ENCODE measurements around the gene RALGAPA1.
"Not testable (repeated sequence)": the region's sequence is repeated elsewhere in the genome, so short reads cannot be mapped to it uniquely, and the experiment has no call there.

Gene RALGAPA1

GRCh38 chr14:35600253-35600652 is 208.8 kb downstream of the RALGAPA1 start:
- peaks cover 0 to 12% (median 7%) of the 10 kb centered on the region in 11 experiments; a peak in 11 of 22 replicates for H3K9me3 ChIP-seq (replicated peaks in 1 of 11)
- H3K9ac ChIP-seq = no peak overlapping the region
- no peaks in the 10 kb centered on the region for H3K4me1 ChIP-seq
- H3K4me2 ChIP-seq = no peak overlapping the region
- peaks cover 13 to 55% (median 30%) of the 10 kb centered on the region in 11 experiments; a peak in 20 of 22 replicates for H3K36me3 ChIP-seq
- TF ChIP-seq Cebpa-rat (IDR thresholded peaks at IDR 0.05) = no peak
- H3K27ac ChIP-seq = no peak overlapping the region
- no peak overlapping the region for H3K4me3 ChIP-seq
- no peaks in the 10 kb centered on the region for H3K27me3 ChIP-seq
- H4K20me1 ChIP-seq = no peaks in the 10 kb centered on the region

DNA sequence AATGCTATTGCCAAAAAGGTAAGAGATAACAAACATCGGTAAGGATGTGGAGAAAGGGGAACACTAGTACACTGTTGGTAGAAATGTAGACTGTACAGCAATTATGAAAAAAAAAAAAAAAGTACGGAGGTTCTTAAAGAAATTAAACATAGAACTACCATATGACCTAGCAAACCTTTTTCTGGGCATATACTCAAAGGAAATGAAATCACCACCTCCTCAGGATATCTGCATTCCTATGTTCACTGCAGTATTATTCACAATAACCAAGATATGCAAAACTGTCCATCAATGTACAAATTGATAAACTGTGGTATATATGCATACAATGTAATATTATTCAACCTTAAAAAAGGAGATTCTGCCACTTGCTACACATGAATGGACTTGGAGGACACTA is 214.5 kb downstream of the RALGAPA1 start:
- Histone ChIP-seq H3K27me3 (no peaks in the 10 kb centered on the region), H3K4me2 (no peak overlapping the region), H3K4me3 (no peak overlapping the region), H4K20me1 (no peaks in the 10 kb centered on the region), H3K9ac (no peak overlapping the region), H3K4me1 (no peaks in the 10 kb centered on the region), H3K9me3 (replicated peaks in 1 of 11) (peaks cover 5 to 17% (median 10%) of the 10 kb centered on the region in 11 experiments; a peak in 16 of 22 replicates), H3K36me3 (peaks cover 0 to 40% (median 14%) of the 10 kb centered on the region in 11 experiments; a peak in 18 of 22 replicates), H3K27ac (no peak overlapping the region)
- no peak for TF ChIP-seq Cebpa-rat (IDR thresholded peaks at IDR 0.05)

- H3K27me3 ChIP-seq, H3K4me2 ChIP-seq, H3K27ac ChIP-seq, H4K20me1 ChIP-seq, H3K9ac ChIP-seq, H3K4me3 ChIP-seq: not testable (repeated sequence)
- H3K9me3 ChIP-seq (replicated peaks in 1 of 11) = peaks cover 5 to 31% (median 10%) of the 10 kb centered on the region in 11 experiments; a peak in 18 of 22 replicates
- peaks cover 0 to 11% (median 0%) of the 10 kb centered on the region in 10 experiments; a peak in 1 of 20 replicates for H3K4me1 ChIP-seq
- peaks cover 5 to 24% (median 9%) of the 10 kb centered on the region in 11 experiments; a peak in 18 of 22 replicates for H3K36me3 ChIP-seq
Measured at GRCh38 chr14:35587373-35587772, 221.7 kb downstream of the RALGAPA1 start.

DNA sequence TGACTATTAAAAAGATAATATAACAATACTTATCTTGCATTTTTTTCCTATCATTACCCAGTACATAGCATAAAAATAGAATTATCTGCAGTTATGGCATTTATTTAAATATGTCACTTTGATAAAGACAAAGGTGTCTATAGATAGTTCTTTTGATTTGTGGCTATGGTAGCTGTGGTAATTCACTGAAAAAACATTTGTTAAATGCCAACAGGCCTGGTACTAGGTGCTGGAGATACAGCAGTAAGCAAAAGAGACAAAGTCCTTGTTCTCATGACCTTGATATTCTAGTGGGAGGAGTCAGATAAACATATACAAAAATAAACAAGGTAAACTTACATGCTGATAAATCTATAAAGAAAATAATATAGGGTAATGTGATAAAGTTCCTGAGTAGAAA is 230.5 kb downstream of the RALGAPA1 start:
- Histone ChIP-seq H3K4me2 (no peak overlapping the region), H4K20me1 (no peaks in the 10 kb centered on the region), H3K9me3 (replicated peaks in 1 of 11) (peaks cover 0 to 10% (median 0%) of the 10 kb centered on the region in 11 experiments; a peak in 1 of 22 replicates), H3K36me3 (no peaks in the 10 kb centered on the region; a peak in 1 of 22 replicates), H3K9ac (no peak overlapping the region), H3K4me1 (peaks cover 0 to 15% (median 0%) of the 10 kb centered on the region in 10 experiments; a peak in 1 of 20 replicates), H3K4me3 (no peak overlapping the region), H3K27me3 (no peaks in the 10 kb centered on the region), H3K27ac (no peak overlapping the region)
- no peak for TF ChIP-seq Cebpa-rat (IDR thresholded peaks at IDR 0.05)

GRCh38 chr14:35578135-35578534 is 231.0 kb downstream of the RALGAPA1 start:
- H3K9ac ChIP-seq = no peak overlapping the region
- peaks cover 0 to 5% (median 0%) of the 10 kb centered on the region in 11 experiments; a peak in 1 of 22 replicates for H3K9me3 ChIP-seq (replicated peaks in 1 of 11)
- TF ChIP-seq Cebpa-rat (IDR thresholded peaks at IDR 0.05) = peak in 1 of 11 experiments; percentile 62; a peak in 2 of 22 replicates
- no peaks in the 10 kb centered on the region for H3K27me3 ChIP-seq
- H3K4me2 ChIP-seq = no peak overlapping the region
- peaks cover 0 to 12% (median 0%) of the 10 kb centered on the region in 10 experiments; a peak in 1 of 20 replicates for H3K4me1 ChIP-seq
- H3K27ac ChIP-seq = no peak overlapping the region
- no peak overlapping the region for H3K4me3 ChIP-seq
- H3K36me3 ChIP-seq = no peaks in the 10 kb centered on the region; a peak in 1 of 22 replicates
- no peaks in the 10 kb centered on the region for H4K20me1 ChIP-seq

DNA sequence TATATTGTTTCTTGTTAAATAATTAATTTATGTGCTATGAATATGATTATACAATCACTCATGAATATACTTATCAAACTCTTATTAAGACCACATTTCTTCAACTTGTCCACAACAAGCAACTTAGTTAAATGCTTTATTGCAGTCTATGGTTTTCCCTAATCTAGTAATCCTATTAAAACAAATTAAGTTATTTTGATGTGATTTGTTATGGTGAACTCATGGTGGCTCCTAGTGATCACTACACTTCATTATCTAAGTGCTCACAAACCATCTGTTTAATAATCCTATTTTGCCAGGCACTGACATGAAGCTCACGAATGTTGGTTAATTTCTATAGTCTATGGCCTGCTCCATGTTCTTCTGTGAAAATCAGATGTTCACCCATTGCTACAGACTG is 232.2 kb downstream of the RALGAPA1 start:
- H4K20me1 ChIP-seq = no peaks in the 10 kb centered on the region
- peaks cover 0 to 1% (median 0%) of the 10 kb centered on the region in 10 experiments; a peak in 1 of 20 replicates for H3K4me1 ChIP-seq
- H3K27me3 ChIP-seq = no peaks in the 10 kb centered on the region
- no peaks in the 10 kb centered on the region for H3K9me3 ChIP-seq (replicated peaks in 1 of 11)
- no peak for TF ChIP-seq Cebpa-rat (IDR thresholded peaks at IDR 0.05)
- no peak overlapping the region for H3K9ac ChIP-seq
- no peak overlapping the region for H3K4me2 ChIP-seq
- no peaks in the 10 kb centered on the region; a peak in 1 of 22 replicates for H3K36me3 ChIP-seq
- H3K27ac ChIP-seq = no peak overlapping the region
- H3K4me3 ChIP-seq = no peak overlapping the region

- Histone ChIP-seq H3K4me2 (no peak overlapping the region), H3K4me3 (no peak overlapping the region), H3K36me3 (no peaks in the 10 kb centered on the region; a peak in 1 of 22 replicates), H4K20me1 (no peaks in the 10 kb centered on the region), H3K27ac (no peak overlapping the region), H3K9ac (no peak overlapping the region), H3K4me1 (no peaks in the 10 kb centered on the region), H3K9me3 (replicated peaks in 1 of 11) (no peaks in the 10 kb centered on the region), H3K27me3 (no peaks in the 10 kb centered on the region)
- no peak for TF ChIP-seq Cebpa-rat (IDR thresholded peaks at IDR 0.05)
Measured at GRCh38 chr14:35576260-35576659, 232.8 kb downstream of the RALGAPA1 start.

DNA sequence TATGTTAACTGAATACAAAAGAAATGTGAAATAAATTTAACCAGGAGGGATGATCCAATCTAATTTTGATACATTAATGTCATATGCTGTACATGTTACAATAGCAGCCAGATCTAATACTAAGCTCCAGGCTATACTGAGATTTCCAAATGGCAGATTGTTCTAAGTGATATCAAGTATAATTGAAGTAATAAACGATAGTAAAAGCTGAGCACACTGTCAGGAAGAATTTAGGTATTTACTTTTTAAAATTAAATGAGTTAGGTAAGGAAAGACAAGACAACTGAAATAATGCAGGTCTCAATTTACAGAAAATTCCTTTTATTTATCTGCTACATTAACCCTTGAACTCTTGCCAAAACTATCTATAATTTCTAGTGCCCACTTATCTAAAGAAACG is 235.2 kb downstream of the RALGAPA1 start:
- no peaks in the 10 kb centered on the region for H3K27me3 ChIP-seq
- H3K4me1 ChIP-seq = no peaks in the 10 kb centered on the region
- no peak for TF ChIP-seq Cebpa-rat (IDR thresholded peaks at IDR 0.05)
- no peak overlapping the region for H3K4me3 ChIP-seq
- no peak overlapping the region for H3K4me2 ChIP-seq
- H3K9me3 ChIP-seq (replicated peaks in 1 of 11) = no peaks in the 10 kb centered on the region
- no peaks in the 10 kb centered on the region for H4K20me1 ChIP-seq
- no peak overlapping the region for H3K9ac ChIP-seq
- no peak overlapping the region for H3K27ac ChIP-seq
- no peaks in the 10 kb centered on the region; a peak in 1 of 22 replicates for H3K36me3 ChIP-seq

DNA sequence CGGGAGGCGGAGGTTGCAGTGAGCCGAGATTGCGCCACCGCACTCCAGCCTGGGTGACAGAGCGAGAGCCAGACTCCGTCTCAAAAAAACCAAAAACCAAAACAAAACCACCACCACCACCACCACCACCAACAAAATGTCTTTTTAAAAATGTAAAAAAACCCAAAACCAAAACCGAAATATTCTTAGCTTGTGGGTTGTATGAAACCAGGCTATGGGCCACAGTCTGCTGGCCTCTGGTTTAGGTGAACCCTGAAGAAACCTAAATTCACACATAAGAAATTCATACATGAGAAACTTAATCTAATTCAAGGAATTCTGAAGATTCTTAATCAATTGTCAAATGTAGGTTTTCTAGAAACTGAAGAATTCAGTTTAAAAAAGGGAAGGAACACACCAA is 237.5 kb downstream of the RALGAPA1 start:
- Histone ChIP-seq H4K20me1 (no peaks in the 10 kb centered on the region), H3K27me3 (no peaks in the 10 kb centered on the region), H3K9me3 (replicated peaks in 1 of 11) (no peaks in the 10 kb centered on the region), H3K36me3 (no peaks in the 10 kb centered on the region; a peak in 1 of 22 replicates), H3K4me3 (no peak overlapping the region), H3K4me2 (no peak overlapping the region), H3K27ac (no peak overlapping the region), H3K4me1 (no peaks in the 10 kb centered on the region), H3K9ac (no peak overlapping the region)
- TF ChIP-seq Cebpa-rat (IDR thresholded peaks at IDR 0.05) = no peak

DNA sequence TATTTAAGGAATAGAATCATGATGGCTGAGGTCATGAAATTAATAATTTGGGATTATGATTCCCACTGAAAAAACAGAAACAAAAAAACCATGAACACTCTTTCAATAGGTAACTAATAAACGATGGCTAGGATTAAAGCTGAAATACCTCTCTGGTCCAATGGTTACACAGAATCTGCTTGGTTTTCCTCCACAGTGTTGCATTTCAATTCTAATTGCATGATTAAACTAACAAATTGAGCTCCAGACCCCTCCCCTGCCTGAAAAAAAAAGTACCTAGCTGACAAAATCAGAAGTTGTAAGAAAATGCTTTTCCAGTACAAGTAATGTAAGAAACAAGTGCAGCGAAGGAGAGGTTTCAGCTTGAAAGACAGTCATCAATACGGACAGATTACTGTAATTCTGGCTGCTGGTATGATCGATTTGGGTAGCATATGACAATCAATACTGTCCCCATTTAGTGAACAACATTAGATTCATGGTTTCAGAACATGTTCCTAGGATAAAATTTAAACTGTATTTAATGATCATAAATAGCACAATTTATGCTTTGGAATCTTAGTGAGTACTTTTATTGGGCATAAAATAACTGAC is 243.1 kb downstream of the RALGAPA1 start:
- Histone ChIP-seq H3K27me3 (no peaks in the 10 kb centered on the region), H4K20me1 (no peaks in the 10 kb centered on the region), H3K36me3 (no peaks in the 10 kb centered on the region; a peak in 1 of 22 replicates), H3K4me1 (no peaks in the 10 kb centered on the region), H3K27ac (no peak overlapping the region), H3K9me3 (replicated peaks in 1 of 11) (no peaks in the 10 kb centered on the region), H3K4me3 (no peak overlapping the region), H3K9ac (no peak overlapping the region), H3K4me2 (no peak overlapping the region)
- TF ChIP-seq Cebpa-rat (IDR thresholded peaks at IDR 0.05) = no peak
